GM18909 (cell line): ENCODE results near the gene RASSF8.

Experiments used
- ATAC-seq: cut with Tn5 transposase; IDR thresholded peaks from one replicate; pipeline ENCODE4 v1.9.1; 2021; ENCODE audit warnings: mild to moderate bottlenecking; ENCODE audit not compliant: unreplicated experiment, poor library complexity

Gene RASSF8

DNA sequence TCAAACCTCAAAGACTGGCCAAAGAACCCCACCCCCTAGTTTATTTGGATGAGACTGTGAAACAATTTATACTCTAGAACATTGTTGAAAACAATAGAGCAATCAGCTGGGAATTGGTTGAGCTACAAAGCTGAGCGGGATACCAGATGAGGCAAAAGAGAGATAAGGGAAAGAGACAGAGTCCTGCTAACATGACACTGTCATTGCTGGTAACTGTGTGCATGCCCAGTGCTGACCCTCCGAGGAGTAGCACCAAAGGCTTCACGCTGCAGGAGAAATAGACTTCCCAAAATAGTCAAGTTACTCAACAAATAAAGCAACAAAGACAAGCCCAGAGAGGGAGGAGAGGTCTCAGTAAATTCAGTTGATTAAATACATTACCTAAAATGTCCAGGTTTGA lies 63.6 kb downstream of the RASSF8 start:
- ATAC-seq, result no peak

- no peak for ATAC-seq
Measured at GRCh38 chr12:26026713-26027112, 68.2 kb downstream of the RASSF8 start.

DNA sequence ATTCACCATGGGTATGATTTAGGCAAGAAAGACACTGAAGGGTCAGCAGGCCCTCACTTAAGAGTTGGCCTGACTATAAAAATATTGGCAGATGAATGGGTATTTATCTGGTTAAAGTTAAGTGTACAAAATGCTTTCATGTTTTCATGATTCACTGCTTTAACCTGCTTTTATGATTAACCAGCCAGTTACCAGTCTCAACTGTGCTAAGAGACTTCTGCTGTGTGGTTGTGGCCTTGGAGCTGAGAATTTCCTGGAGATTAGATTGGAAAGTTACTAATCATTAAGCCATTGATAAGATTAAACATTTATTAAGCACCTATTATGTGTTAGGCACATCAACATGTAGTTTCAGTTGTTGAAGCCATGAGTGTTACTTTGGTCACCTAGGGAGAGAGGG lies 68.9 kb downstream of the RASSF8 start:
- ATAC-seq, result no peak

DNA sequence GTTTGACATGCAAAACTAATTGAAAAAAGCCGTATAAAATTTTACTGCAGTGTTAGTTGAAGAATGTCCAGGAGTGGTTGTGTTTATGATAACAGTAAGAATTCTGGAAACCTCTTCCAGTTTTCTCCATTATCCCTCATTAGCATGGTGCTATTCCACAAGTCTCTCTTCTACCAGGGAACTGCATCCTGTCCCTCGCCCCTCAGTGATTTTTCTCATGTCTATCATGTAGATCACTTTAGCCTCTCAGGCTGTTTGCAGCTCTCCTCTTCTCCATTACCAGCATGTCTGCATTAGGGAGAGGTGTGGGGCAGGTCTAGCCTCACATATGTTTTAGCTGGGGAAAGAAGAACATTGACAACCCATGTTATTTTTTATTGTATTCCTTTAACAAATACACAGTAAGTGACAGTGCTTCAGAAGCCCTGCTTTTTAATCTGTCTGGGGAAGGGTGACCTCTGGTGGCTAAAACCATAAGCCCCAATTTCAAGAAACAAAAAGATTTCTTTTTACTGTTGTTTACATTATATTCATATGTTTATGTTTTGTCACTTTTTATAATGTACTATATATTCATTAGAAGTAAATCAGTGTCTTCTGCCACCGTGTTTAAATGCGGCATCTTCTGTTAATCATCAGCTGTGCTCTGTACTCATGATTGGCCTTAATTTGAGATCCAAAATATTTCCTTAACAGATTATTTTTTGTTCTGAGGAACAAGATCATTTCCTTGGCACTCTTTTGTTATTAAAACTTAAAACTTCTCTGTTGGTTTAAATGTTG lies 70.7 kb downstream of the RASSF8 start:
- no peak for ATAC-seq

DNA sequence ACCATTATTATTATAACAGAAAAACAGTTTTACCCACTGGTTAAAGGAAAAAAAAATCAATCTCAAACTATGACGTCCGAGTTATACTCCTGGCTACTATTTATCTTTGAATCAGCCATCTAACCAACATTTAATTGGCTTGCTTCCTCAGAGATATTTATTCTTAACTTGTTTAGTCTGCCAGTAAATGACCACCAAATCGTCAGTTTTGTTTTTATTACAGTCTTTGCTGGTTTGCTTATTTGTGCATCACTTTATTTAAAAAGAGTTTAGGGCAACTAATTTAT lies 71.2 kb downstream of the RASSF8 start:
- ATAC-seq, result no peak

- no peak for ATAC-seq
Measured at GRCh38 chr12:26030371-26030770, 71.9 kb downstream of the RASSF8 start.

GRCh38 chr12:26031318-26031717 lies 72.8 kb downstream of the RASSF8 start:
- ATAC-seq, result no peak

DNA sequence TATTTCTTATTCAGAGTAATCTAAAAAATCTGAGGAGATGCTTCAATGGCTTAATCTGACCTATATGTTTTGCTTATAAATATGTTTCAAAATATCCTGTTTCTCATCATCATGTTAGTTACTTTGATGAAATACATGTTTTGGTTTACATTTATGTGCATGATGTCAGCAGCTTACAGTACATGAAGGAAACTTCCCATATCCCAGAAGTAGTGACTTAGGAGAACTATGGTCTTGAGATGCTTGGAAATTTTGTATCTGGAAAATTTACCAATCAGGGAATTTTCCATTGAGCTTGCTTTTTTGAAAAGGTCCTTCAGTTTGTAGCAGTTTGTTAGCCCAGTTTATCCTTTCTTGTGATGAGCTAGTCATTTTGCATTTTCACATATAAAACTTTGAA lies 73.3 kb downstream of the RASSF8 start:
- no peak for ATAC-seq

DNA sequence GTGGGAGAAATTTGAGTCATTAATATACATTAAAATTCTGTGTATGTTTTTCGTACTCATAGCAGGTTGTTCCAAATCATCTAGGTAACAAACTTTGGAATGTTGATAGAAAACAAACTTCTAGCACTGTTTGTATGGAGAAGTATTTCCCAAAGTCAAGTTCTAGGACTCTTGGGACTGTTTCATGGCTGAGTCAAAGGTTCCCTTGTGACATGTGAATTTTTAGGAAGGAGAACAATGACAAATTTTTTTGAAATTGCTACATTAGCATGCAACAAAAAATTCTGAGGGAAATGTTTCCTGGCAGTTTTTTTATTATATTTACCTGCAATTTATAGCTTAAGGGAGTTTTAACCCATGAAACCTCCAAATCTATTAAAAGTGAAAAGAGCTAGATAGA lies 73.8 kb downstream of the RASSF8 start:
- ATAC-seq, result no peak

DNA sequence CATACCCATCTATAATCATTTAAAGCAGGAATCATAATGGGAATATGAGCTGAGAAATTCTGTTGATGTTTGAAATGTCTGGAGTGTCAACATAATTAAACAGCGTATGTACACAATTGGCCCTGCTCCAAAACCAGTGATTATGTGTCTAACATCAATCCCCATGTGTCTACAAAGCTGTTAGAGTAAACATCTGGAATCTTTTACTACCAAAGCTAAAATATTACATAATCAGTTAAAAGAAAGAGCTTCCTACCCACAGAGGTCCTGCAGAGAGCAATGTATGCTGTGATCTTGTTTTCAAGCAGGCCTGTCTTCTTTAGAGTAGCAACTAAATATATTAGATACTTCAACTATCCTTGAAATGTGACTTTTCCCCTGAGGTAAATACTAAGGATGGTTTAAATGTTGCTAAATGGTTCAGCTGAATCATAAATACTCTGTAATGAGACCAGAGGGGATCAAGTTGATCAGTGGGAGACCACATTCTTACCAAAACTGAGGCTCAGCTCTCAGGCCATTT lies 74.3 kb downstream of the RASSF8 start:
- no peak for ATAC-seq

- ATAC-seq, result no peak
Measured at GRCh38 chr12:26034371-26035142, 76.1 kb downstream of the RASSF8 start.

- ATAC-seq, result no peak
Measured at GRCh38 chr12:26036877-26037276, 78.4 kb downstream of the RASSF8 start.

- ATAC-seq, result no peak
Measured at GRCh38 chr12:26037615-26038220, 79.2 kb downstream of the RASSF8 start.

GRCh38 chr12:26042645-26043044 lies 84.2 kb downstream of the RASSF8 start:
- ATAC-seq, result no peak

GRCh38 chr12:26043135-26044006 lies 84.9 kb downstream of the RASSF8 start:
- no peak for ATAC-seq

- ATAC-seq, result no peak
Measured at GRCh38 chr12:26044007-26044394, 85.5 kb downstream of the RASSF8 start.

- ATAC-seq, result no peak
Measured at GRCh38 chr12:26044592-26044991, 86.1 kb downstream of the RASSF8 start.

DNA sequence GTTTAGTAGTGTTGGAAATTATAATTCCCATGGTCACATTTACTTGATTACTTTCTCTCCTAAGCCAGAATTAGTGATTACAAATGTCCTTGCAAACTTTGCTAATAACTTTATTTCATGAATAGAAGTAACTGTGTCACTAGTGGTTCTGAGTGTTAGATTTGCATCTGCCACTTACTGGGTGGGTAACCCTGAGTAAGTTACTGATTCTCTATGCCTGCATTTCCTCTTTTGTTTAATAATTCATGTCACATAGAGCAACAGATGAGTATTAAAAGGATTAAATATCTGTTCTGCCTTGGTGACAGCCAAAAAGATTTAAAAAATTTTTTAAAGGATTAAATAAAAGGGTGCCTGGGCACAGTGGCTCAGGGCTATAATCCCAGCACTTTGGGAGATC lies 87.7 kb downstream of the RASSF8 start:
- no peak for ATAC-seq

DNA sequence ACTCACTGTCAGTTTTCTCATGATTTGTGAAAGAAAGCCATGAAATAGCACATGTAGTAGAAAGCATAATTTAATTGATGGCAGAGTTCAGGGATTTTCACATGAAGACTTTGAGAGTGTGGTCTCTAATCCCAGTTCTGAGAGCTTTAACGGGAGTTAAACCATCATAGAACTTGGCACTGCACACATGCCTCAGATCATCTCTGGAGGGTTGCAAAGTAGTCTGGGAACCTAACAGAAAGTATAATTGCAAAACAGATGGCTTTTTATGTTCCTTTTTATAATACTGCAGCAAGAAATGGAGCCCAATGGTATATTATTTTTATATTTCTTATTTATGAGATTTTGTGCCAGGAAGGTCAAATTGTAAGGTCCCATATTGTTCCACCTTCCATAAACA lies 88.4 kb downstream of the RASSF8 start:
- ATAC-seq, result no peak

GRCh38 chr12:26047401-26048226 lies 89.1 kb downstream of the RASSF8 start:
- no peak for ATAC-seq
